Uterus (tissue), 2 donors: ENCODE measurements around the gene NAV2.

Experiments used
- POLR2A ChIP-seq, 2 donors: fragments of 450-650 bp; IDR thresholded peaks; one replicate each; pipeline ENCODE4 v1.6.1; 2016; ENCODE audit warnings: antibody characterized with exemption in 2 of 2, mild to moderate bottlenecking in 1 of 2, moderate library complexity in 1 of 2
- TF ChIP-seq, protein P1 (sequence below), 4 experiments: fragments of 200-600 bp in 2 of 4; fragments of 450-650 bp in 2 of 4; sonication (generic) in 2 of 4; IDR thresholded peaks; one replicate each; pipeline ENCODE4 v1.5.1; 2016 to 2019; ENCODE audit warnings: antibody characterized with exemption in 4 of 4, mild to moderate bottlenecking in 2 of 4, moderate library complexity in 1 of 4

DNA sequence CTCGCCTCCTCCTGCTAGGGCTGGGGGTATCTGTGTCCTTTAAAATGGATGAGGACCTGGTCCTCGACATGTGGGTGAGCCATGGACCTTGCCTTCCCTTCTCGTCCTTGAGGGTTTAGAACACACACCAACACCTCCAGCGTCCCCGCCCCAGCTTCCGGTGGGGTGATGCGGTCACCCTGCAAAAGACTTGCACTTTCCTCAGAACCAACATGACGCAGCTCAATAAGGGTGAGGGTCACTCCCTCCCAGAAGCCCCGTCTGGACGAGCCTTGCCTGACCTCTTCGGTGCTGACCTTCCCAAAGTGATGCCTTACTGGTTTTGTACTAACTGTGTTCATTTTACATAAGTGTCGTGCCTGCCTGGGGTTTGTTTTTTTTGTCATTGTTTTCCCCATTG is 406.7 kb downstream of the NAV2 start:
- TF ChIP-seq, protein P1, sequence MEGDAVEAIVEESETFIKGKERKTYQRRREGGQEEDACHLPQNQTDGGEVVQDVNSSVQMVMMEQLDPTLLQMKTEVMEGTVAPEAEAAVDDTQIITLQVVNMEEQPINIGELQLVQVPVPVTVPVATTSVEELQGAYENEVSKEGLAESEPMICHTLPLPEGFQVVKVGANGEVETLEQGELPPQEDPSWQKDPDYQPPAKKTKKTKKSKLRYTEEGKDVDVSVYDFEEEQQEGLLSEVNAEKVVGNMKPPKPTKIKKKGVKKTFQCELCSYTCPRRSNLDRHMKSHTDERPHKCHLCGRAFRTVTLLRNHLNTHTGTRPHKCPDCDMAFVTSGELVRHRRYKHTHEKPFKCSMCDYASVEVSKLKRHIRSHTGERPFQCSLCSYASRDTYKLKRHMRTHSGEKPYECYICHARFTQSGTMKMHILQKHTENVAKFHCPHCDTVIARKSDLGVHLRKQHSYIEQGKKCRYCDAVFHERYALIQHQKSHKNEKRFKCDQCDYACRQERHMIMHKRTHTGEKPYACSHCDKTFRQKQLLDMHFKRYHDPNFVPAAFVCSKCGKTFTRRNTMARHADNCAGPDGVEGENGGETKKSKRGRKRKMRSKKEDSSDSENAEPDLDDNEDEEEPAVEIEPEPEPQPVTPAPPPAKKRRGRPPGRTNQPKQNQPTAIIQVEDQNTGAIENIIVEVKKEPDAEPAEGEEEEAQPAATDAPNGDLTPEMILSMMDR (IDR thresholded peaks at IDR 0.05), result no peak
- no peak for TF ChIP-seq POLR2A (IDR thresholded peaks at IDR 0.05)
